ENCODE results near the gene COX17.

DNA sequence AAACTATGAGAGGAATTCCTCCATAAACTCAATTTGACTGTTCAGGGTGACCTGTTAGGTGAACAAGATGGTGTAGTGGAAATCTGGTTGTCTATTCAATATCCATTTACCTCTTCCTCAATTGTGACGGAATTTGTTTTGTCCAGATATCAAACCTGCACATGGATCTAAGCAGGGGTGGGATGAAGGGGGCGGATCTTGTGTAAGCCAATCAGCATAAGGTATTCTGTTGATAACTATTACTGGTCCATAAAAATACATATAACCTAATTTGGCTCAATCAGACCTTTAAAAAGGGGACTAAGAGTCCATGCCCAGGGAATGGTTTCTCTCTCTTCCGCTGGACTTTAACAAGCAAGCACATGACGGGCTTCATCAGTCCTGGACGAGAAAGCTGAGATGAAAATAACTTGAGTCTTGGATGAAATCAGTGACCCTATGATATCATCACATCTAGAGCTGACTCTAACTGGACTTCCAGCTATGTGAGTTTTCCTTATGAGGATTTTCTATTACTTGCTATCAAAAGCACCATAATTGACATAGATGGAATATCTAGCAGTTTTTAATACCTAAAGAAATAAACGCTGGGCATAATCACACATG, 11.1 kb downstream of the COX17 start:
- TF ChIP-seq, protein P1, sequence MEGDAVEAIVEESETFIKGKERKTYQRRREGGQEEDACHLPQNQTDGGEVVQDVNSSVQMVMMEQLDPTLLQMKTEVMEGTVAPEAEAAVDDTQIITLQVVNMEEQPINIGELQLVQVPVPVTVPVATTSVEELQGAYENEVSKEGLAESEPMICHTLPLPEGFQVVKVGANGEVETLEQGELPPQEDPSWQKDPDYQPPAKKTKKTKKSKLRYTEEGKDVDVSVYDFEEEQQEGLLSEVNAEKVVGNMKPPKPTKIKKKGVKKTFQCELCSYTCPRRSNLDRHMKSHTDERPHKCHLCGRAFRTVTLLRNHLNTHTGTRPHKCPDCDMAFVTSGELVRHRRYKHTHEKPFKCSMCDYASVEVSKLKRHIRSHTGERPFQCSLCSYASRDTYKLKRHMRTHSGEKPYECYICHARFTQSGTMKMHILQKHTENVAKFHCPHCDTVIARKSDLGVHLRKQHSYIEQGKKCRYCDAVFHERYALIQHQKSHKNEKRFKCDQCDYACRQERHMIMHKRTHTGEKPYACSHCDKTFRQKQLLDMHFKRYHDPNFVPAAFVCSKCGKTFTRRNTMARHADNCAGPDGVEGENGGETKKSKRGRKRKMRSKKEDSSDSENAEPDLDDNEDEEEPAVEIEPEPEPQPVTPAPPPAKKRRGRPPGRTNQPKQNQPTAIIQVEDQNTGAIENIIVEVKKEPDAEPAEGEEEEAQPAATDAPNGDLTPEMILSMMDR (IDR thresholded peaks at IDR 0.05), result no peak
- TF ChIP-seq POLR2A (IDR thresholded peaks at IDR 0.05) (no peak), POLR2AphosphoS5 (IDR thresholded peaks at IDR 0.05) (no peak), EP300 (IDR thresholded peaks at IDR 0.05) (no peak)

Data from gastroesophageal sphincter (tissue), 3 donors.